ENCODE results near the gene ZNF48. TPM values are rescaled to one million over a fixed set of nuclear protein-coding genes. Genes with fewer than 3 reads are reported as not detected.
A peak's percentile ranks its signal among the peaks of the same experiment; 100 is the strongest.

Gene ZNF48
- 6.4 TPM for total RNA-seq

DNA sequence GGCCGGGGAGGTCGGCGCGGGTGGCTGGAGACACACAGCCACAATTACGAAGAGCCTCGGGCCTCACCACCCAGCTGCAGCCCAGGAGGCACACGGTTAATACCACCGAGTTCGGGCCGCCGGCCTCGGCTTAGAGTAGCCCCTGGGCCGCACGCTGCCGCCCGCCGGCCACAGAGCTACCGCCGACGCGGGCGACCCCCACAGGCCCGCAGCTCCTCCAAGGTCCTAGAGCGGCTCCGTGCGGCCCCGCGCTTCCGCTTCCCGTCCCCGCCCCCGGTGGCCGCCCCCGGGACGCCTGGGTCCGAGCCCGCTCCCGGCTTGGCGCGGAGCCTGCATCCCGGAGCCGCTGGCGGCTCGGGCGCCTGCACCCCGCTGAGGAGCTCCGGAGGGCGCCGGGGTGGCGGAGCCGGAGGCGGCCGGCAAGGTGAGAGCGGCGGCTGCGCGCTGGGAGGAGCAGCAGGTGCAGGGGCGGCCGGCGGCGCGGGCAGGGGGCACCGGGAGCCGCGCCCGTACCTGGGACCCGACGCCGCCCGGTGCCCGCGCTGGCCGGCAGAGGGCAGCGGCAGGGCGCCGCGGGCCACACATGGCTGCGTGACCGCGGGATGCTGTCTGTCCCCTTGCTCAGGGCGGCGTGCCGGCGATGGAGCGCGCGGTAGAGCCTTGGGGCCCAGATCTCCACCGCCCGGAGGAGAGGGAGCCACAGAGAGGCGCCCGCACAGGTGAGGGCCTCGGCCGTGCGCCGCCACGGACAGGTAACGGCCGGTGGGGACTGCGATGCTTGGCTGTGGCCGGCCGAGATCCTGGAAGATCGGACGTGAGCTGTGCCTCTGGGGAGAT is at the start of gene ZNF48:
ZNF48 (plus strand) TSS at position 266 of the 837 bp plus-strand sequence; CDS start at position 641, 375 bp downstream.
- DNase-seq, result peak; percentile 97

DNA sequence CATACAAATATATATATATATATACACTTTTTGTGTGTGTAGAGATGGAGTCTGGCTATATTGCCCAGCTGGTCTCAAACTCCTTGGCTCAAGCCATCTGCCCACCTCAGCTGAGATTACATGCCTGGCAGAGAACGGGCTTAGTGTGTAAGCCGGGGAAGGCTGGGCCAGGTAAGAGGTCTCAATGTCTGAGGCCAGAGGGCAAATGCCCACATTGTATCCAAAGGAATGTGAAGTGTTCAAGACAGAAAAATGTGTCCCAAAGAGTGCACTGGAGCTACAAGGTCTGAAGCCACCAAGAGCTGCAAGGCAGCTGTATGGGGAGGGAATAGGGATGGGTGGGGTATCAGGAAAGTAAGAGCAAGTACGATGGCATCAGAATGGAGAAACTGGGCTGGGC is 48.9 kb upstream of the ZNF48 start:
- DNase-seq, result no peak

DNA sequence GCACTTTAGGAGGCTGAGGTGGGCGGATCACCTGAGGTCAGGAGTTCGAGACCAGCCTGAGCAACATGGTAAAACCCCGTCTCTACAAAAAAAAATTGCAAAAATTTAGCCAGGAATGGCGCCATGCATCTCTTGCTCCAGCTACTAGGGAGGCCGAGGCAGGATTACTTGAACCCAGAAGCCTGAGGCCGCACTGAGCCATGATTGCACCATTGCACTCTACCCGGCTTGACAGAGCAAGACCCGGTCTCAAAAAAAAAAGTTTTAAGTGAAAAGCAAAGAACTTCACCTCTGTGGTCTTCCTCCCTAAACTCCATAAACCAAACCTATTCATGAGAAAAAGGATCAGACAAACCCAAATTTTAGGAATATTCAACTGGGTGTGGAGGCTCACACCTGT is 47.1 kb upstream of the ZNF48 start:
- DNase-seq, result no peak

DNA sequence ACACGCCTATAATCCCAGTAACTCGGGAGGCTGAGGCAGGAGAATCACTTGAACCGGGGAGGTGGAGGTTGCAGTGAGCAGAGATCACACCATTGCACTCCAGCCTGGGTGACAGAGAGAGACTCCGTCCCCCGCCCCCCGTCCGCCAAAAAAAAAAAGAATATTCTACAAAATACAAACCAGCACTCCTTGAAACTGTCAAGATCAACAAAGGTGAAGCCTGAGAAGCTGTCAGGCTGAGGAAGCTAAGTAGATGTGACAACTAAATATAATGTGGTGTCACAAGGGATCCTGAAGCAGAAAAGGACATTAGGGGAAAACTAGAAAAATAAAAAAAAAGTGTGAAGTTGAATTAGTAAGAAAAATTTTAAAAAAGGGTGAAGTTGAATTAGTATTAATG is 46.3 kb upstream of the ZNF48 start:
- no peak for DNase-seq

DNA sequence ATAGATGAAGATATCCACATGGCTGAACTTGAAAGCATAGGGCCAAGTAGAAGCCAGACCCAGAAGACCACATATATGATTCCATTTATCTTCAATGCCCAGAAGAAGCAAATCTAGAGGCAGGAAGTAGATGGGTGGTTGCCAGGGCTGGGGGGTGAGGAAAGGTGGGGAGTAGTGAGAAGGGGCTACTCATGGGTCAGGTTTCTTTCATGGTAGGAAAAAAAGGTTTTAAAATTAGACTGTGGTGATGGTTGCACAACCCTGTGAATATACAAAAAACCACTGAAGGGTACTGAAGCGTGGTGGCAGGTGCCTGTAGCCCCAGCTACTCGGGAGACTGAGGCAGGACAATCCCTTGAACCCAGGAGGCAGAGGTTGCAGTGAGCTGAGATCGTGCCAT is 45.5 kb upstream of the ZNF48 start:
- DNase-seq, result no peak

DNA sequence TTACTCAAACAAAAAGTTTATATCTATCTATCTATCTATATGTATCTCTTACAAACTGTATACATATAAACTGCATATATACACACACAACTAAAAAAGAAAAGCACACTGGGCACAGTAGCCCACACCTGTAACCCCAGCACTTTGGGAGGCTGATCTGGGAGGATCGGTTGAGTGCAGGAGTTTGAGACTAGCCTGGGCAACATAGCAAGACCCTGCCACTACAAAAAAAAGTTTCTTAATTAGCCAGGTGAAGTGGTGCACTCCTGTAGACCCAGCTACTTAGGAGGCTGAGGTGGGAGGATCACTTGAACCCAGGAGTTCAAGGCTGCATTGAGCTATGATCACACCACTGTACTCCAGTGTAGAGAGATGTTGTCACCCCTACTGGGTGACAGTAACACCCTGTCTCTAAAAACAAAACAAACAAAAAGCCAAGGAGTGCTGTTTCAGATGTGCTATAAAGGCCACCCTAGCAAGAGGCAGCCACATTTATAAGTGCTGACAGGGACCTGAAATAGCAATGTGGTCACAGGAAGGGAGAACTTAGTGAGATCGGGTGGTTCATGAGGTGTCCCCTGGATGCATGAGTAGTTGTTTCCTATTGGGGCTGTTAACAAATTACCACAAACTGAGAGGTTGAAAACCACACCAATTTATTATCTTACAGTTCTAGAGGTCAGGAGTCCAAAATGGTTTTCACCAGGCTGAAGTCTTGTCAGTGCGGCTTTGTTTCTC is 44.9 kb upstream of the ZNF48 start:
- no peak for DNase-seq

DNA sequence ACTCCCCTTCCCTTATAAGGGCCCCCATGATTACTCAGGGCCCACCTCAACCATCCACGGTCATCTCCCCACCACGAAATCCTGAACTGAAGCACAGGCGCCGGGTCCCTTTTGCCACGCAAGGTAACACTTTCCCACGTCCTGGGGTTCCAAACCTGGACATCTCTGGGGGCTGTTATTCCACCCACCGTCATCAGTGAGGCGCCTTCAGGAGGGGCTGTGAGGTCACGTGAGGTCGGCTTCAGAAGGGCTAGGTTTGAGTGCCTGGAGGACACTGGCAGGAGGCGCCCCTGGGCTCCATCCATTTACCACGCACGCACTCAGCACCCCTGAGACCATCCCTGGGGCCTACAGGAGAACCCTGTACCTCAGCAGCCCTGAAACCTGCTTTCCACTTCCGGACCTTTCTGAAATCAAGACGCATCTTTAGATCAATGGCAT is 44.2 kb upstream of the ZNF48 start:
- no peak for DNase-seq

DNA sequence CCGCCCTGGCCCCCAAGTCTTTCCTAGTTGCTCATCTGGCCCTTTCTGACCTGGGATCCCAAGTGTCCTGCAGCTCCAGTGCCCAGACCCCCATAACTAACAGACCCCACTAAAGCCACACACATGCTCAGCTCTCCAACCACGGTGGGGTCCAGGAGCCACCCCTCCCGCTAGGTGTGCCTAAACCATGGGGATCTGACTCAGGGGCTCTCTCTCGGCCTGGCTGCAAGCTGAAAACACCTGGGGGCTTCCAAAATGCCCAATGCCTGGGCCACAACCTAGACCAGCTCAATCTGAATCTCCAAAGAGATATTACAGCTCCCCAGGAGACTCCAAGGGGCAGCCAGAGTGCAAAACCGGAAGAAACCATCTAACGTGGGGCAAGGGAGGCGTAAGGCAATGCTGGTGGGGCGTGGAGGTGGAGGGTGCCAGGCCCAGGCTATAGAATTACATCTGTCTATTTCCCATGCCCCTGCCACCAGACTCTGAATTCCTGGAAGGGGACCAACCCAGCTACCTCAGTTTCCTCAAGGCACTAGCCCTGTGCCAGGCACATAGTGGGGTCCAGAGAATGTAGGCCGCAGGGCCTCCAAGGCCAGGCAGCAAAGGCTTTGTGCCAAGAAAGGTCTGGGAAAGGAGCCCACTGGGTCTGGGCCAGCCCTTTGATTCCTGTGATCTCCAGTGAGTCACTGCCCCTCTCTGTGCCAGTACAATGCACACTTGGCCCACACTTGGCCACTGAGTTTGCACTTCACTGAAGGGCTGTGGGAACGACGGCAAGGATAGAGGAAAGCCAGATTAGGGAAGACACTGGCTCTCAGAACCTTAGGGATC is 43.4 kb upstream of the ZNF48 start:
- peak; percentile 54 for DNase-seq

DNA sequence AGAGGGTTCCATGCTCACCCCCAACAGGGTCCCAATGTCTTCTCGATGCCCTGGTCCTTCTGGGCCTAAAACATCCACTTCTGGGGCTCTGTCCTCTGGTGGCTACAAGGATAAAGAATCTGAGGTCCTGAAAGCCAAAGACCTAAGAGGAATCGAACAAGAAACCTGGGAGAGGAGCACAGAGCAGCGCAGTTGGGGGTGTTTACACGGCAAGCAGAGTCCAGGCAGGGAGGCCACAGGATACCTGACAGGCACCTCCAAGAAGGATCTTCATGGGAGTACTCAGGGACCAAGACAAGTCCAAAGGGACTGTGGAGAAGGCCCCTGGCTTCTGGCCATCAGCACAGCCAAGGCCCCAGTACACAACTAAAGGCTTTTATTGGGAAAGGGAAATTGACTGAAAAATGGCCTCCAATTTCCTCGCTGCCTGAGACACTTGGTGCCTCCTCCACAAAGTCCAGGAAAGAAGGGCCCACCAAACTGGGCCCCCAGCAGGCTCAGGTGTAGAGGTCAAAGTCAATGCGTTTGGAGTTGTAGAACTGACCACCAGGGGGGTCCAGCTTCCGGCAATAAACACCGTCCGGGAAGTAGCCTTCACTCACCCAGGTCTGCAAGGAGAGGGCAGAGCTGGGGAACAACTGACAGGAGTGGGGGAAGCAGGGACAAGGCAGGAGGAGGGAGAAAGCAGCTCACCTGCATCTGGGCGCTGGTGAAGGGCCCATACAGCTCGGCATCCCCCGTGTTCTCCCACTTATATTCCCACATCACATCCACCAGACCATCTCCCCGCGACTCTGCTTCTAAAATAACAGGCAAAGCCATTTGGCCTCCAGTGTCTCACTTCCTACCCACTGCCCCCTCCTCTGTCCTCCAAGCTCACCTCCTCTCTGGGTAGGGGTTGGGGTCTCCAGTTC is 42.5 kb upstream of the ZNF48 start:
- no peak for DNase-seq

DNA sequence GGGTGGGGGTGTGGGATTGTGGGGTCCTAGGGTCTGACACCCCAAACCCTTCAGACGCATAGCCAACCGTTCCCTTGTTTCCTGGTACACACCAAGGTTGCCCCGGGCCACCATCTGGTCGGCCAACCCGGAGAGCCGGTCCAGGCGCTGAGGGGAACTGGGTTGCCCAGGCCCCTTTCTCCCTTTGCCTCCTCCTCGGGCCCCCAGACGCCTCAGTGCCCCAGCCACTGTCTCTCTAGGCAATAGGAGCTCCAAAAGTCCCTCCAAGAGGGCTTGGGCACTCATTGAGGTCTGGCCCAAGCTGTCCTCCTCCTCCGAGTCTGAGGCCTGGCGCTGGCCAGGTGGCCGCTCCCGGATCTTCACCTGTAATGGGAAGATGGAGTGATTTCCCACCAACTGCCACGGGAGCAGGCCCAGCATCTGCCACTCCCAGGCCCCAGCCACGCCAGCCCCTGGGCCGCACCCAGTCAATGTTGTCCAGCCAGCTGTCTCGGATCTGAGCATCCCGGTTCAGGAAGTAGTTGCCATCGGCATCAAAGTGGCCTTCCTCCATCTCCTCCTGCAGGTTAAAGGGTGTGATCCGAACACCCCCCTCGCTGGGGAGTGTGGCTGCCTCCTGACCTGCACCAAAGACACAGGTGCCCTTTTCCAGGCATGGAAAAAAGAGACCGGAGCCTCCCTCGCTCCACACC is 41.6 kb upstream of the ZNF48 start:
- DNase-seq, result no peak

DNA sequence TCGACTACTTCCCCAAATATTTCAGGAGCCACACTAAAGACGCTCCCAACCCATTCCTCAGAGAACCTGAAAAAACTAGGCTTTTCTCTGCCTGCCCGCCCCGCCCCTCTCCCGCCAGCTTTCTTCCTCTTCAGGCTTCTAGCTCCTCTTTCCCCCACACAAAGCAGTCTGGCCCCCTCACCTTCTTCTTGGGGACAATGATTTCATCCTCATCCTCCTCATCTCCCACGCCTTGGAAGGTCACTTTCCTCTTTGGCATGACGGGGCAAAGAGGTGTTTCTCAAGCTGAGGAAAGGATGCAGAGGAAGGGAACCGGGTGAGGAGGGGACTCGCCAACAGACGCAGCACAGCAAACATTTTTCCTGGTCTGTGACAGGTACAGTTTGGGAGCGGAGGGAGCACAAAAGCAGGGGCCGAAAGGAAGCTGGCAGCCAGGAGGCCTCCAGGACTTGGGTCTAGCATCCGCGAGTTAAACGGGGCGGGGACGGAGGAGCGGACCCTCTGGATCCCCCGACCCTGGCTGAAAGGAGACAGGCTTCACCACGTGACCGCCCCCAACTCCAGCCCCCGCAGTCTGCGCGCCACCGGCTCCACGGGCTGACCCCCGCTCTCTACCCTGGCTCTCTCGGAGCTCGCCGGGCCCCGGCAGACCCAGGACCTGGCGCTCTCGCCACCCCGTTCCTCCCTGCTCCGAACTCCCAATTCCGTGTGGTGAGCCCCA is 40.6 kb upstream of the ZNF48 start:
- DNase-seq, result no peak

DNA sequence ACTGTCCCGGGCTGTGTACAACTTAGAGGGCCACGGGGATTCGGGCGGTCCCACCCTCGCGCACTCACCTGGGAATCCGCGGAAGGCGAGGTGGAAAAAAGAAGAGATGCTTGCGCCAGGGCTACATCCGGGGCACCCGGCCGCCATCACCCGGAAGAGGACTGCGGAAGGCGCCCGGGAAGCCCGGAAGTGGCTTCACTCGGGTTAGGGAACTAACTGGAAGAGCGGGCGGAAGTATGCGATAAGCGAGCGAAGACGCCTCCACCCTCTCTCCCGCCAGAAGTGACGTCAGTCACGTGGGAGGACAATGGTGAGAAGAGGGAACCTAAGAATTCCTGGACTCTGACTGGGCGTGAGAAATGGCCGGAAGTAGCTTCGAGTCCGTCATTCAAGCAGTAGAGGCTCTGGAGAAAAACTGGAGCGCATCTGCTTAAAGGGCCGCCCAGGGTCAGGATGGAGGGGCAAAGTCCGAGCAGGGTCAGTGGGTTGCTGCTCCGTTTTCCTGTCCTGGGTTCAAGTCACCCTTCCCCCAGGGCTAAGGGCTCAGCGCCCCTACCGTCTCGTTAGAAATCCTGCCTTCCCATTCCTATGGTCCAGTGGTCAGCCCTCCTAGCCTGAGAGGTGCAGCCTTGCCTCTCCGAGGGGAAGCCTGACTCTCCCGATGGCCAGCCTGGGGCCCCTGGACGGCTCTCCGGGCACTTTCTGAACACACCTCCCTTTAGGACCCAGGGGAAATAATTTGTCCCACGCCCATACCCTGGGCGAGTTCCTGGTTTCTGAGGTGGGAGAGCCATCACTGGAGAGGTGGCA is 39.9 kb upstream of the ZNF48 start, which contains the start of gene CD2BP2:
CD2BP2 (minus strand) TSS at position 165 of the 810 bp plus-strand sequence. CDS start 627 bp downstream, outside the sequence.
- DNase-seq, result peak; percentile 99

DNA sequence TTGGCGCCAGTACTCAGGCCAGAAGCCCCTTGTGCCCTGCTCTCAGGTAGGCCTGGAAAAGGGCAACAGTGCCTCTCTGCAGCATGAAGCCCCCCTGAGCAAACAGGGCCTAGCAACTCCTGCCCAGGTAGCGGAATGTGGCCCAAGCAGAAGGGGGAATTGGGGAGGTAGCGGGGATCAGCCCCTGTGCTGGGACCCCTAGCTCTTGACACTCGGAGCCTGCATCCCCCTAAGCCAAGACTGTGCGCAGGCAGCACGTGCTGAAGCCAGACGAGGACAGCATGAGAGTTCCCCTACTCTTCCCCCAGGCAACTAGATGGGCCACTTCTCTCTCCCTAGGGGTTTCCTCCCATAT is 39.3 kb upstream of the ZNF48 start:
- DNase-seq, result no peak

DNA sequence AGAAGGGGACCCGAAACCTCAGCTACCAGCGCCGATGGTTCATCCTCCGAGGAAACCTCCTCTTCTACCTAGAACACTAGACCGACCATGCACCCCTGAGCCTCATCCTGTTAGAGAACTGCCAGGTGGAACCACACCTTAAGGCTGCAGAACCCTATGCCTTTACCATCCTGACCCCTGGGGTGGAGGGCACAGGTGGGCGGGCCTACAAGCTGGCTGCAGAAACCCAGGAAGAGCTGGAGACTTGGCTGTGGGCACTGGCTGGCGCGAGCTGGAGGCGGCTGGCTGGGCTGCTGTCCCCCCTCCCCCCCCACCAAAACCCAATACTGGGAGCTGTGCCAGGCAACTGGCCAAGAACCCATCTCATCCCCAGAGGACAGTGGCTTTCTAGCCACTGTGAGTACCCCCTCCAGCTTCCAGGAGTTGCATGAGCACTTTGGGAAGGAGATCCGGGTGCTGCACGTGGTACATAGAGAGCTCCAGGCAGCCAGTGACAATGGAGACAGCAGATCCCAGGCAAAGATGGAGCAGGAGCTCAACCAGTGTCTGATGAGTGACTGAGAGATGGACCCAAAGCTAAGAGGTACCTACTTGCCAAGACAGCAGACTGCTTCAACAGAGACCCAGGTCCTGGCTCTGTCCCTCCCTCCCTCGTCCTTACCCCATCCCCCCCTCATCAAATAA is 38.7 kb upstream of the ZNF48 start:
- no peak for DNase-seq

DNA sequence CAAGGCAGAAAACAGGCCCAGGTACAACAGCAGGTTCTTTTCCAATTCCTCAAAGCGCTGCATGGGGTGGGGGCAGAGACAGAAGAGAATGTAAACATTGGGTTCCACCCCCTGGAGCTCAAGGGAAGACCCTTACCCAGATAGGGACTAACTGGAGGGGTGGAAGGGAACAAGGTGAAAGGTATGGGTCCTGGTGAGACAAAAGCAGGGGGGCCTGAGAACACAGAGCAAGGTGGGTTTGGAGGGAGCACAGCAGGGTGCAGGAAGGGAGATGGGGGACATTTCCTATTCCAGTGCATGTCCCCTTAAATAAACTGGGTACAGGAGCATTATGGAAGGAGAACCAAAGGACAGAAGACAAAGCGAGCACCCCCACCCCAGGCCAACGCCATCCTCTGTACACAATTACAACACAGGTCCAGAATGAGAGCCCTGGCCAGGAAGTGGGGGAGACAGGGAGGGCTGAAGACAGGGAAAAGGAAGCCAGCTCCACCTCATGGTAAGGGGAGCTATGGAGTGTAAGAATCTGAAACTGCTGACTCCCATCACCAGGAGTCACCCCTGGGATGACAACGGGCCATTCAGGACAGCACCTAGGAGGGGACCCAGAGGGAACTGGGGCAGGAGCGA is 38.0 kb upstream of the ZNF48 start:
- DNase-seq, result no peak

DNA sequence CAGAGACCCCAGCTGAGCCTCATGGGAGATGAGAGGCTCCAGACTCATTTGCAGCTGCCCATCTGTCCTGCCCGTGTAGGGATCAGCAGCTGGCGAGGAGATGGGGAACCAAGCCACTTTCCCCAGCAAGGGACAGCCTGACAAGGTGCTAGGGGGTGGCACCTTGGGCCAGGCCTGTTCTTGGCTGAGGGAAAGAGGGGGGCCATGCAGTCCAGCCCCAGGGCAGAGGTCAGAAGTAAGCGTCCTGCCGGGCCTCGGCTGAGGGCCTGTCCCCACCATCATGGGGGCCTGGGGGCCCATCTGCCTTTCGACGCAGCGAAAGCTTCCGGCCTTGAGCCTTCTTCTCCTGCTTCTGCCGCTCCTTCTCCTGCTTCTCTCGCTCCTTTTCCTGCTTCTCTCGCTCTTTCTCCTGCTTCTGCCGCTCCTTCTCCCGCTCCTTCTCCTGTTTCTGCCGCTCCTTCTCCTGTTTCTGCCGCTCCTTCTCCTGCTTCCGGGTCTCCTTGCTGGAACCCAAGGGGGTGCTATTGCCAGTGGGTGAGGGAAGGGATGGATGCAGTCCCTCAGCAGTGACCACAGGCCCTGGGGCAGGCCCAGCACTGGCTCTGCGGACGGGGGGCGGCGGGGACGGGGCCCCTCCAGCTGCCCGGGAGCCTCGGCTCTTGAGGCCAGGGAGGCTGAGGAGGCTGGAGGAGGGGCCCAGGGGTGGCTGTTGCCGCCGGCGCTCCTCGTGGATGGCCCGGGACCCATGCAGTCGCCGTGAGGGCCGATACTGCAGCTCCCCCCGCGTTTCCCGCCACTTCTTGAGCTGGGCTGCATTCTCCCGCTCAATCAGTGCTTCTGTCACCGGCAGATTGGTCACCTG is 37.3 kb upstream of the ZNF48 start:
- no peak for DNase-seq

DNA sequence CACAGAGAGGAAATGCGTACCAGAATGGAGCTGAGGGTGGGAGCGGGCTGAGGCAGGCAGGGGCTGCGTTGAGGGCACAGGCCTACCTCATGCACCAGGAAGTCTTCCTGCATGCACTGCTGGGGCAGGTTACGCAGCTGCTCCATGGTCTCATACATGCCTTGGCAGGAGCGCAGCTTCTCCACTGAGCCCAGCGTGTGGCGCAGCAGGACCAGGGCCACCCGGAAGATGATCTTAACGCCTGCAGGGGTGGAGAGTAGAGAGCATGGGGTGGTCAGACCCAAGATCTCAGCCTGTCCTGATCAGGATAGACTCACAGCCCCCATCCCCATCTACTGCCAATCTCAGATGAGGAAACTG is 36.7 kb upstream of the ZNF48 start:
- DNase-seq, result no peak

All from tongue (tissue), 2 donors.